NCI-H2171 (cell line): ENCODE results near the gene HOMEZ.
"Not testable (repeated sequence)": the region's sequence is repeated elsewhere in the genome, so short reads cannot be mapped to it uniquely, and the experiment has no call there.

ENCODE experiments used
- DNase-seq: peaks from one replicate; lab custom pipeline; 2025; lab: John Stamatoyannopoulos, UW

The HOMEZ gene

DNA sequence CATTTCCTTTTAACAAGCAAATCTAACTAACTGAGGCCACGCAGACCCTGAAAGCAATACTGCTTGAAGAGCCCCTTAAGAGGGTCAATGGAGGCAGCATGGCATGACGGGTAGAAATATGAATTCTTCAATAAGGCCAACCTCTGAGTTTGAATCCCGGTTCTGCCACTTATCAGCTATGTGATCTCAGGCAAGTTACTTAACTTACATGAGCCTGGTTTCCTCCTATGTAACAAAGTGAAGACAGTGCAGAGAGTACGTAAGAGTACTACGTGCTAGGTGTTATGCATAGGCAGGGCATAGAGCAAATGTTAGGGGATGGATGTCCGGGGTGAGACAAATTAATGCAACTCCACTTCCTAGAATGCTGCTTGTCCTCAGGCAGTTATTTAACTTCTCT, 4.7 kb downstream of the HOMEZ start:
- DNase-seq, result no peak

GRCh38 chr14:23277928-23278327, 8.0 kb downstream of the HOMEZ start:
- not testable (repeated sequence) for DNase-seq

GRCh38 chr14:23277189-23277588, 8.7 kb downstream of the HOMEZ start:
- DNase-seq, result no peak

DNA sequence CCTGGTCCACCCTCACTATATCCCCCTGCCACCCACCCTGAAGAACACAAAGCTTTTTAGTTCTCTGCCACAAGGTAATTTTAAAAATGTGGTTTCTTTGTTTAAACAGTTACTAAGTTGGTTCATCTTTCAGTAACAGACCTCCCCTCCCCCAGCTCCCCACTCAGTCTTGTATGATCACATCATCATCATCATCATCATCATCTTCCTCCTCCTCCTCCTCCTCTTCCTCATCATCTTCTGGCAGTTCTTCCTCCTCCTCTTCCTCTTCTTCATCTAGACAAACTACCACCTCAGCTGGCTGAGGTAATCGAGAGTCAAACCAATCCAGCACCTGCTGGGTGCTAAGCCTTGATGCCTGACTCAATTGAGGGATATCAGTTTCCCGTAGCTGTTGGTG, 10.5 kb downstream of the HOMEZ start:
- no peak for DNase-seq

- no peak for DNase-seq
Measured at GRCh38 chr14:23269193-23269592, 16.7 kb downstream of the HOMEZ start.

- DNase-seq, result not testable (repeated sequence)
Measured at GRCh38 chr14:23260849-23261248, 25.1 kb downstream of the HOMEZ start.

GRCh38 chr14:23259426-23259825, 26.5 kb downstream of the HOMEZ start:
- no peak for DNase-seq

DNA sequence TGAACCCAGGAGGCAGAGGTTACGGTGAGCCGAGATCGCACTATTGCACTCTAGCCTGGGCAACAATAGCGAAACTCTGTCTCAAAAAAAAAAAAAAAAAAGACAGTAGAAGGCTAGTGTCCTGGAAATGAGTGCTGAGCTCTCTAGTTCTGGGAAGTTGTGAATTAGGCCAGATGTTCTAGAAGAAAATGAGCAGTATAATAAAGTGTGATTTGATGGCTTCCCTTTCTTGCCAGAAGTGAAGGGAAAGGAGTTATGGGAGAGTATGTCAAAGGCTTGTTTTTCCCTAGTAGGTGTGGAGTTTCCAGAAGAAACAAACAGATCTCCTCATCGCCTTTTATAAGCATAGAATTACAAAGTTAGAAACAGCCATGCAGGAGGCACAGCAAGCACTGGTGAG, 27.7 kb downstream of the HOMEZ start:
- DNase-seq, result no peak

DNA sequence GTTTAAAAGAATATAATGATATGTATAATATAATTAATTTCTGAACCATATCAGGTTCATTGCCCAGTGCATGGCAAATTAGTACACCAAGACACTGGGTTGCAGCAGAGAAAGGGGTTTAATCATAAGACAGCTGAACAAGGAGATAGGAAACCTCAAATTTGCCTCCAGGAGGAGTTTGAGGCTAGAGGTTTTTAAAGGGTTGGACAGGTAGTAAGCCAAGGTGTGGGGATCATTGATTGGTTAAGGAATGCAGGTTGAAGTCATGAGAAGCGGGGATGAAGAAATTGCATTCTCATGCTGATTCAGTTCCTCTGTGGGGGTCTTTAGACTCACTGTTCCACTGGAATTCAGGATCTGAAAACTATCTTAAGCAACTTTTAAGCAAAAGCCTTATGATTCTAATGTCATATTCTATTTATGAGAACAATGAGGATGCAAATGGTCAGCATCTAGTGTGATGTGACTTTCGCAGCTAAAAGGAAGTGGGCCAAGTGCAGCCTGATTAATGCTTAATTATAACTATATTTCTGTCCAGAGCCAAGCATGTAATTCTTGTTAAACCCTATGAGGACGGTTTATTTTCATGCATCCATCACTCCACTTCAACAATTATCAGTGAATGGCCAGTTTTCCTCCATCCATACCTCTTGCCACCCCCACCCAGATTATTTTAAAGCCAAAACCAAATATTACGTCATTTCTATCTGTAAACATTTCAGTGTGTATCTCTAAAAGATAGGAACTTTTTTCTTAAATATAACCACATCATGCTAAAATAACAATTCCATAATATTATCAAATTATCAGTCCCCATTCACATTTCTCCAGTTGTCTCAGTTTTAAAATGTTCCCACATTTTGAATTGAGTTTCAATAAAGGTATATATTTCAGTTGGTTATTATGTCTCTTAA, 33.3 kb downstream of the HOMEZ start:
- DNase-seq, result no peak

GRCh38 chr14:23252006-23252405, 33.9 kb downstream of the HOMEZ start:
- no peak for DNase-seq

DNA sequence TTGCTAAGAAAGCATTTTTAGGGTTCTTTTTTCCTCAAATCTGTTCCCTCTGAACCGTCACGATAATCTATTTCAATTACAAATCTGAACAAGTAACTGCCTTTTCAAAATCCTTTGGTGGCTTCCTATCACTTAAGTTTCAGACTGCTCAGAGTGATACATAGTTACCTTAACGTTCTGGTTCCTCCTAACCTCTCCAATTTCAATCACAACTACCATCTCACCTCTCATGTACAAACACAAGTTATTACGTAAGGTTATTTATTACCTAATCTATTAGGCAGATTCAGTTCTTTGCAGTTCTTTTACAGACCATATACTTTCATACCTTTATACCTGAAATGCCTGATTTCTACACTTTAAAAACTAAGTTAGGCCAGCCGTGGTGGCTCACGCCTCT, 36.1 kb downstream of the HOMEZ start:
- no peak for DNase-seq

DNA sequence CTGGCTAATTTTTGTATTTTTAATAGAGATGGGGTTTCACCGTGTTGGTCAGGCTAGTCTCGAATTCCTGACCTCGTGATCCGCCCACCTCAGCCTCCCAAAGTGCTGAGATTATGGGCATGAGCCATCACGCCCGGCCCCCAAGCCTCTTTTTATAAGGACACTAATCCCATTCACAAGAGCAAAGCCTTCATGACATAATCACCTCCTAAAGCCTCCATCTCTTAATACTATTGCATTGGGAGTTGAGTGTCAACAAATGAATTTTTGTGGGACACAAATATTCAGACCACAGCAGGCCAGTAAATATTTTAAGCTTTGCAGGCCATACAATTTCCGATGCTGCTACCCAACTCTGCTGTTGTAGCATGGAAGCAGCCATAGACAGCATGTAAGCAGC, 37.3 kb downstream of the HOMEZ start:
- no peak for DNase-seq

DNA sequence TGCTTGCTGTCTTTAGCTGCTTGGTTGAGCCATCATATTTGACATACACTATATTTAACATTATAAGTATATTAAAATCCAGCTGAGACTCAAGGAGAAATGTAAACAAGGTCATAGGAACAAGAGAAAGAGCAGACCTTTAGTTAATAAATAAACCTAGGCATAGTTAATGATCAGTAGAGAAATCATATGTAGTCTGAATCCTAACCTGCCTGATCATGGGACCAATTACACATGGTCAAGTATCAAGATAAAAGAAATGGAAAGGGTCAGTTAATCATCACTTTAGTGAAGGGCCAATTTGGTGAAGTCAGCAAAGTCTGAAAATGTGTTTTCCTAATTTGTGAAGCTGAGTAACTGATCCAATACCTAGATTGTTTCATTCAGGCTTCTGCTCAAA, 40.6 kb downstream of the HOMEZ start:
- no peak for DNase-seq

DNA sequence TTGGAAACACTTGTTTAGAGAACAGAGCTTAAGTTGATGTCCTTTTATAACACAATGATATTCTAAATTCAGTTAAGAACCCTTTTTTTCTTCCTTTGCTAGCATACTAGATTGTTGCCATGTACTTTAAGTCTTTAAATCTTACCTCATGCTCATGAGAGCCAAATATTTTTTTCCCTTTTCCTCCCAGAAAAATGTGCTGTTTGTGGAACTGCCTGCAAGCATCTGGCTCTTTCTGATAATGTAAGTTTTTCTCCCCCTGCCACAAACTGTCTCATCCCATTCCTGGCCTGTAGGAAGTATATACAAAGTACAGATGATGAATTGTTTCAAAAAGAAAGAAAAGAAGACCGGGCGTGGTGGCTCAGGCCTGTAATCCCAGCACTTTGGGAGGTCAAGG, 42.9 kb downstream of the HOMEZ start:
- no peak for DNase-seq

DNA sequence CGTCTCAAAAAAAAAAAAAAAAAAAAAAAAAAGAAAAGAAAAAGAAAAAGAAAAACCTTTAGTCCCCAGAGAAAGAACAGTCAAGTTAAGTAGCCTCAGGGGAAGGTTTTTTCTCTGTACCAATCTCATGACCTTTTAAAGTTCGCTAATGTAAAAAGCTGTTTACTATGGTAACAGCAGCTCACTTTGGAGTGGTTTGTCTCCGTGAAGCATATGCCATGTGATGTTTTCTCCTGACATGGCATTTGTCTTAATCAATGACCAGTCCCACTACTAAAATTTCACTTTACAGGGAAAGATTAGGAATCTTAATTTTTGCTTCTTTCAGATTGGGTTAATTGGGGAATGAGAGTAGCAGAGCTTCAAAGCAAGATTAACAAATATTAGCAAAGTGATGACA, 43.9 kb downstream of the HOMEZ start:
- no peak for DNase-seq

DNA sequence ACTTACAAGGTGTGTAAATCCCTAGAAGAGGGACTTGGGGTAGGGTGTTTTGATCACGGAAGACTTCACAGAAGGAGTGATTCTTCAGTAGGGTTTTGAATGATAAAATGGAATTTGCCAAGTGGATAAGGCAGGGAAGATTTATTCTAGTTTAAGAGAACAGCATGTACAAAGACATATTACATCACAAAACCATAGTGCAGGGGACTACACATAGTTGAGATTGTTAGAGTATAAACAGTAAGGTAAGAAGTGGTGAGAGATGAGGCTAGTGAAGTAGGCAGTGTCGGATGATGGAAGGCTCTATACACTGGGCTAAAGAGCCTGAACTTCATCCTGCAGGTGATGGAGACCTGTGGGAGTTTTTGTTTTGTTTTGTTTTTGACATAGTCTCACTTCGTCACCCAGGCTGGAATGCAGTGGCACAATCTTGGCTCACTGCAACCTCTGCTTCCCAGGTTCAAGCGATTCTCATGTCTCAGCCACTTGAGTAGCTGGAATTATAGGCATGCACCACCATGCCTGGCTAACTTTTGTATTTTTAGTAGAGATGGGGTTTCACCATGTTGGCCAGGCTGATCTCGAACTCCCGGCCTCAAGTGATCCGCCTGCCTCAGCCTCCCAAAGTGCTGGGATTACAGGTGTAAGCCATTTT, 44.7 kb downstream of the HOMEZ start:
- not testable (repeated sequence) for DNase-seq

DNA sequence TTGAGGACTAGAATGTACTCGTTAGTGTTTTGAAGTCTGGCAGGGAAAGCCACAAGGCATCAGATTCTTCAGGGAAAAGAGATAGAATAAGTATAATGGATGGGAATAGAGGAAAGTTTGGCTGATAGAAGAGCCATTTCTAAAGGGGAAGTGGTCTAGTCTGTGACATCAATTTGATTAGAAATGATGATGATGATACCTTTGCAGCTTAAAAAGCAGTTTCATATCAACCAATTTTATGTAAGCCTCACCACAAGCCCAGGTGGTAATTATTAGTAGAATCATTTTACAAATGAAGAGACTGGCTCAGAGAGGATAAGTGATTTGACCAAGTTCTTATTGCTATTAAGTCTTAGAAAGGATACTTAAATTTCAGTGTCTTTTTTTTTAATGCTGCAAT, 45.3 kb downstream of the HOMEZ start:
- no peak for DNase-seq

DNA sequence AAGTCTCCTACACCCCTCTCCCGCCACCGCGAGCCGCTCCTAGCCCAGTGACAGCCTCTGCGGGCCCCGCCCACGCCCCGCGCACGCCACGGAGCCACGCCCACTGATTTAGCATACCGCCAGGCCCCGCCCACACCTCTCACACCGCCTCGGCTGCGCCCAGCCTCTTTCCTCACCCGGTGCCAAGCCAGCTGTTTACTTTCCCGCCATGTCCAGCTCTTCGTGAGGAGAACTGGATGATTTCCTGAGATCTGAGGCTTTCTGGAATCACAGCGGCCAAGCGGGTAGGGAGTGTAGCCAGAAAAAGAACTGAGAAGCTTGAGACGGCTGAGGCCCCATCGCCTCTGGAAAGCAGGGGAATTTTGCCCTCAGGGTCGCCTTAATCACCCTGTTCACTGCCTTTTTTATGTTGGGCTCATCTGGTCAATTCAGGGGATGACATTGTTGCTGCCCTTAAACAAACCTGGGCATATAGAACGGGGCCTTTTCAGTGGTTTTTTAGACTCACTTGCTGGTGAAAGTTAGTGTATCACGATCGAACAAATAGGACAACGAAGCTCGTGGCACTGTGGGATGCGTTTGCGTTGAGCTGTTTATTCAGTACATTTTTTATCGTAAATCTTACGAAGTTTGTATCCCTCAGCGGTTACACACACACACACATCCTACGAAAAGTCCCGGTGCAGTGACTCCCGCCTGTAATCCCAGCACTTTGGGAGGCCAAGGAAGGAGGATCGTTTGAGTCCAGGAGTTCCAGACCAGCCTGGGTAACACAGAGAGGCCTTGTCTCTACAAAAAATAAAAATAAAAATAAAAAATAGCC, 47.9 kb downstream of the HOMEZ start, which contains the start of gene RNF212B:
Gene RNF212B, plus strand, starts transcription at position 165 of the 823 bp plus-strand sequence. CDS start 2,410 bp downstream, outside the sequence.
- DNase-seq, result peak; percentile 89

DNA sequence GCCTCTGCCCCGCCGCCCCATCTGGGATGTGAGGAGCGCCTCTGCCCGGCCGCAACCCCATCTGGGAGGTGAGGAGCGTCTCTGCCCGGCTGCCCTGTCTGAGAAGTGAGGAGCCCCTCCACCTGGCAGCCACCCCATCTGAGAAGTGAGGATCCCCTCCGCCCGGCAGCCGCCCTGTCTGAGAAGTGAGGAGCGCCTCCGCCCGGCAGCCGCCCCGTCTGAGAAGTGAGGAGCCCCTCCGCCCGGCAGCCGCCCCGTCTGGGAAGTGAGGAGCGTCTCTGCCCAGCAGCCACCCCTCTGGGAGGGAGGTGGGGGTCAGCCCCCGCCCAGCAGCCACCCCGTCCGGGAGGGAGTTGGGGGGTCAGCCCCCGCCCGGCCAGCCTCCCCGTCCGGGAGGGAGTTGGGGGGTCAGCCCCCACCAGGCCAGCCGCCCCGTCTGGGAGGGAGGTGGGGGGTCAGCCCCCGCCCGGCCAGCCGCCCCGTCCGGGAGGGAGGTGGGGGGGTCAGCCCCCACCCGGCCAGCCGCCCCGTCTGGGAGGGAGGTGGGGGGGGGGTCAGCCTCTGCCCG, 53.6 kb downstream of the HOMEZ start:
- DNase-seq, result not testable (repeated sequence)

DNA sequence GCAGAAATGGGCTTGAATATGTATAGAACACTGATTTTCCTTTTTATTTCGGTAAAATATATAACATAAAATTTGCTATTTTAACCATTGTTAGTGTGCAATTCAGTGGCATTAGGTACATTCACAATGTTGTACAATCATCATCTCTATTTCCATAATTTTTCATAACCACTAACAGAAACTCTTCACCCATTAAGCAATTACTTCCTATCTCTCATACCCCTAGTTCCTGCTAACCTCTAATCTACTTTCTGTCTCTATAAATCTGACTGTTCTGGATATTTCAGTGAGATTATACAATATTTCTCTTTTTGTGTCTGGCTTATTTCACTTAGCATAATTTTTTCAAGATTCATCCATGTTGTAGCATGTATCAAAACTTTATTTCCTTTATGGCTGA, 57.1 kb downstream of the HOMEZ start:
- DNase-seq, result no peak

DNA sequence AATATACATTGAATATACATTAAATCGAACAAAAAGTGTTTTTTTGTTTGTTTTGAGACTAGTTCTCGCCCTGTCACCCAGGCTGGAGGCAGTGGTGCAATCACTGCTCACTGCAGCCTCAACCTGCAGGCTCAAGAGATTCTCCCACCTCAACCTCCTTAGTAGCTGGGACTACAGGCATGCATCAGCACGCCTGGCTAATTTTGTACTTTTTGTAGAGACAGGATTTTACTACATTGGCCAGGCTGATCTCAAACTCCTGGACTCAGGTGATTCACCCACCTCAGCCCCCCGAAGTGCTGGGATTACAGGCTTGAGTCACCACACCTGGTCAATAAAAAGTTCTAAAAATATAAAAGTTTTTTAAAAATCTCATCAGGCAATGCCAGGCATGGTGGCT, 58.4 kb downstream of the HOMEZ start:
- DNase-seq, result no peak

GRCh38 chr14:23224958-23225357, 61.0 kb downstream of the HOMEZ start:
- DNase-seq, result not testable (repeated sequence)
